SK-N-SH treated with all-trans-retinoic acid at 6 μM for 48 hours (cell line): Measurements from ENCODE around the gene MVK.

Source experiments
- CREB5 ChIP-seq: fragments of 250-450 bp; sonication (Bioruptor Pico); IDR thresholded peaks from 2 replicates; pipeline ENCODE4 v1.5.1; 2020; ENCODE audit warnings: low read depth, mild to moderate bottlenecking, moderate library complexity
- ESRRG ChIP-seq: fragments of 250-450 bp; sonication (Bioruptor Pico); IDR thresholded peaks from 2 replicates; pipeline ENCODE4 v1.6.1; 2021; ENCODE audit warnings: mild to moderate bottlenecking
- ZFP30 ChIP-seq: fragments of 450-650 bp; formaldehyde crosslinking; IDR thresholded peaks from 2 replicates; pipeline ENCODE4 v1.5.0; 2022; ENCODE audit warnings: mild to moderate bottlenecking, moderate library complexity
- ZNF565 ChIP-seq: fragments of 450-650 bp; formaldehyde crosslinking; conservative IDR thresholded peaks from 2 replicates; pipeline ENCODE4 v1.5.0; 2020; ENCODE audit warnings: low read depth, mild to moderate bottlenecking, moderate library complexity

DNA sequence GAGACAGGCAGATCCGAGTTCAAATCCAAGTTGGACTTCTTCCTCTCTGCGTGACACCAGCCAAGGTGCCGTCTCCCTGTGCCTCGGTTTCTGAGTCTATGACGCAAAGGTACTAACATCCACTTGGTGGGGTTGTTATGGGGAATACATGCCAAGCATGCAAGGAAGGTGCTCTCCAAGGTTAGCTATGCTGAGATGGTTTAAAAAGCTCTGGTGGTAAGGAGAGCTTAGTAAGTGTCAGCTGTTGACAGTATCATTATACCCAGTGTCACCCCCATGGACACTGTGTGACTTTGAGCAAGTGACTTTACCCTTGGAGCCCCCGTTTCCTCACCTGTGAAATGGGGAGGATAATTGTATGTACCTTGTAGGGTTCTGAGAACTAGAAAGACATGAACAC, 22.5 kb upstream of the MVK start:
- TF ChIP-seq ZNF565 (CRISPR knock-in tag) (no peak), ZFP30 (CRISPR knock-in tag) (no peak), CREB5 (CRISPR knock-in tag) (no peak), ESRRG (no peak)
